ENCODE data around the gene SCRN1.

DNA sequence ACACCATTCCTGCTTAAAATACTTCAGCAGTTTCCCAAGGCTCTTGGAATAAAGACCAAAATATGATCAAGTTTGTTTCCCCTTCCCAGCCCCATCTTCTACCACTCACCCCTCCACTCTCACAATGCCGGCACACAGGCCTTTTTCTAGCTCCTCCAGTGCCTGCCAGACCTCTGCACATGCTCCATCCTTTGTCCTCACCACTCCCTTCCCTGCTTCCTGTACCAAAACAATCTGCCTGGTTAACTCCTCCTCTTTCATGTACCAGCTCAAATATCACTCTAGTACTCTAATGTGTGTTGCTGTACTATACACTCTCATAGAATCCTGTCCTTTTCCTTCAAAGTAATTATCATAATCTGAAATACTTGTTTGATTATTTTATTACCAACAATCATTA is 19.4 kb downstream of the SCRN1 start:
- TF ChIP-seq, protein P1, sequence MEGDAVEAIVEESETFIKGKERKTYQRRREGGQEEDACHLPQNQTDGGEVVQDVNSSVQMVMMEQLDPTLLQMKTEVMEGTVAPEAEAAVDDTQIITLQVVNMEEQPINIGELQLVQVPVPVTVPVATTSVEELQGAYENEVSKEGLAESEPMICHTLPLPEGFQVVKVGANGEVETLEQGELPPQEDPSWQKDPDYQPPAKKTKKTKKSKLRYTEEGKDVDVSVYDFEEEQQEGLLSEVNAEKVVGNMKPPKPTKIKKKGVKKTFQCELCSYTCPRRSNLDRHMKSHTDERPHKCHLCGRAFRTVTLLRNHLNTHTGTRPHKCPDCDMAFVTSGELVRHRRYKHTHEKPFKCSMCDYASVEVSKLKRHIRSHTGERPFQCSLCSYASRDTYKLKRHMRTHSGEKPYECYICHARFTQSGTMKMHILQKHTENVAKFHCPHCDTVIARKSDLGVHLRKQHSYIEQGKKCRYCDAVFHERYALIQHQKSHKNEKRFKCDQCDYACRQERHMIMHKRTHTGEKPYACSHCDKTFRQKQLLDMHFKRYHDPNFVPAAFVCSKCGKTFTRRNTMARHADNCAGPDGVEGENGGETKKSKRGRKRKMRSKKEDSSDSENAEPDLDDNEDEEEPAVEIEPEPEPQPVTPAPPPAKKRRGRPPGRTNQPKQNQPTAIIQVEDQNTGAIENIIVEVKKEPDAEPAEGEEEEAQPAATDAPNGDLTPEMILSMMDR (IDR thresholded peaks at IDR 0.05): no peak
- TF ChIP-seq POLR2A (IDR thresholded peaks at IDR 0.05): no peak

All from uterus (tissue), 2 donors.